ENCODE measurements around the gene GRIN1.

DNA sequence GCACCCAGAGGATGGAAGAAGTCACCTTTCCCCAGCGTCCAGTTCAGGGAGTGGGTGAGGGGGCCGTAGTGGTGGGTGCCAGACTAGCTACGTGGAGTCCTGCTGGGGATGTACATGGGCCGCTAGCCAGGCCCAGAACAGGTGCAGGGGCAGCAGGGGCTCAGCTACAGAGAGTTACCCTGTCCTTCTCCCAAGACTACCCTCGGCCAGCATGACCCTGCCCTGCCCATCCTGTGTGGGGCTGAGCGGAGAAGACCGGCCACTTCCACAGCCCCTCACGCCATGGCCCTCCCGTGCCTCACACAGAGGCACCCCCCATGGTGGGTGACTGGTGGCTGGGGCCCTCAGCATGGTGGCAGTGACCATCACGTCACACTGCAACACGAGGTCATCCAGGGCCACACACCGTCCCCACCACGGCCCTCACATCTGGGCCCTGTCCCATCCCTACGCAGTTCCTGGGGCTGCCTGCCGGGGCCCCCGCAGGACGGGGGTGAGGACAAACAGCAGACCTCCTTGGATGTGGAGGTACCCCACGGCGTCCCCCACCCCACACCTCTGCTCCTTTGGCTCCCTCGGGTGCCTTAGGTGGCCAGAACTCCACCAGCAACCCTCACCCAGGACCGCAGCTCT lies 23.4 kb upstream of the GRIN1 start:
- TF ChIP-seq, protein P1, sequence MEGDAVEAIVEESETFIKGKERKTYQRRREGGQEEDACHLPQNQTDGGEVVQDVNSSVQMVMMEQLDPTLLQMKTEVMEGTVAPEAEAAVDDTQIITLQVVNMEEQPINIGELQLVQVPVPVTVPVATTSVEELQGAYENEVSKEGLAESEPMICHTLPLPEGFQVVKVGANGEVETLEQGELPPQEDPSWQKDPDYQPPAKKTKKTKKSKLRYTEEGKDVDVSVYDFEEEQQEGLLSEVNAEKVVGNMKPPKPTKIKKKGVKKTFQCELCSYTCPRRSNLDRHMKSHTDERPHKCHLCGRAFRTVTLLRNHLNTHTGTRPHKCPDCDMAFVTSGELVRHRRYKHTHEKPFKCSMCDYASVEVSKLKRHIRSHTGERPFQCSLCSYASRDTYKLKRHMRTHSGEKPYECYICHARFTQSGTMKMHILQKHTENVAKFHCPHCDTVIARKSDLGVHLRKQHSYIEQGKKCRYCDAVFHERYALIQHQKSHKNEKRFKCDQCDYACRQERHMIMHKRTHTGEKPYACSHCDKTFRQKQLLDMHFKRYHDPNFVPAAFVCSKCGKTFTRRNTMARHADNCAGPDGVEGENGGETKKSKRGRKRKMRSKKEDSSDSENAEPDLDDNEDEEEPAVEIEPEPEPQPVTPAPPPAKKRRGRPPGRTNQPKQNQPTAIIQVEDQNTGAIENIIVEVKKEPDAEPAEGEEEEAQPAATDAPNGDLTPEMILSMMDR (conservative IDR thresholded peaks at IDR 0.05; ENCODE audit: low read depth, low read length), result no peak
- no peak for TF ChIP-seq EZH2 (IDR thresholded peaks at IDR 0.05; ENCODE audit: borderline replicate concordance, low read depth, low read length, poor library complexity, severe bottlenecking)

Data from A673 (cell line).